ENCODE measurements around the gene ARID5B. TPM values are rescaled to one million over a fixed set of nuclear protein-coding genes. Genes with fewer than 3 reads are reported as not detected.

Gene ARID5B
- total and polyA plus RNA-seq, 2 donors (not counting 3 experiments of a cell fraction or from before 2014, with no cell fraction given), result 5.6 to 8.9 TPM

DNA sequence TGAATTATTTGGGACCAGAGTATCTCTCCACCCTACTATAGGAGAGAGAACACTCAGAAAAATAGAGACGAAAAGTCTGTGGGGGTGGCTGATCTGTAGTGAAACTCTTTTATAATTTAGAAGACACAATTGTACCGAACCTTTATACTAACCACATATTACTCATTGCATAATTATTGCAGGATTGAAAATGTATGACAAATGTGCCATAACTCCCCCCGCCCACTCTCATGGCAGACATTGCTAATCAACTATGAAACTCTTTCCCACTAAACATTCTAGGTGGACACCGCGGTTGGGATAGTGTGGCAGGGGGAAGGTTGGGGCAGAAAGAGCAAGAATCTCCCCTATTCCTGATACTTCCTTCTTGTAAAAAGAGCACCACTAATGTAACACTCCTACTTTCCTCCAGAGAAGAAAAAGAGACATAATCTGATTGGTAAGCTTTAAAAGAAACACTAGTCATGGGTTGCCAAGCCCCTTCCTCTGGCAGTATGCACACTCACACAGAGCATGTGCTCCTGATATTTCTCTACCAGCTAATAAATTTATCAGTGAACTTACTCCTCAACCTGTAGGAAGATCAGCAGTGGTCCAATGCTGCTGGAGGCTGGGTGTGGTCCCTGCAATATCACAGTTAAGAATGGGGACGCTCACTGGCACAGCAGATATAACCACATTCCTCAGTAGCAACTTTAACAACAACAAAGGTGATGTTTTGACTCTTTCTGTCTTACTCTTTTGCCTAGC lies 18.7 kb upstream of the ARID5B start:
- Histone ChIP-seq H3K4me2 (ENCODE audit: insufficient read depth, low read length) (no peak overlapping the region), H3K9ac (replicated peaks; ENCODE audit: extremely low read depth, insufficient read depth, low read length) (no peak overlapping the region), H3K27ac (ENCODE audit: insufficient read depth, low read depth, low read length) (no peak overlapping the region), H3K4me3 (replicated peaks in 1 of 3; ENCODE audit: insufficient read depth in 1 of 3, low read depth in 1 of 3, low read length in 3 of 3) (no peak overlapping the region), H3K79me2 (ENCODE audit: control insufficient read depth, insufficient read depth, low read length) (no peaks in the 10 kb centered on the region), H4K20me1 (replicated peaks; ENCODE audit: control insufficient read depth, extremely low read depth, insufficient read depth, low read length) (no peaks in the 10 kb centered on the region), H3K27me3 (ENCODE audit: control insufficient read depth in 2 of 2, insufficient read depth in 2 of 2, low read length in 2 of 2) (peaks cover 4 to 8% of the 10 kb centered on the region in 2 experiments), H2AFZ (ENCODE audit: low read depth, low read length) (no peak overlapping the region), H3K9me3 (replicated peaks; ENCODE audit: control insufficient read depth, insufficient read depth, low read length) (no peaks in the 10 kb centered on the region), H3K4me1 (ENCODE audit: control insufficient read depth, extremely low read depth, insufficient read depth, low read length) (no peaks in the 10 kb centered on the region), H3K36me3 (ENCODE audit: control insufficient read depth in 2 of 2, extremely low read depth in 1 of 2, insufficient read depth in 2 of 2, low read length in 2 of 2) (no peaks in the 10 kb centered on the region), H3K9me1 (replicated peaks; ENCODE audit: control insufficient read depth, extremely low read depth, insufficient read depth, low read length) (no peaks in the 10 kb centered on the region)
- no peak for TF ChIP-seq POLR2A (IDR thresholded peaks at IDR 0.05; ENCODE audit: low read depth, low read length)
- TF ChIP-seq JUN (IDR thresholded peaks at IDR 0.05; ENCODE audit: borderline replicate concordance, insufficient read depth, insufficient read length, low read depth), result no peak
- TF ChIP-seq POLR2AphosphoS5 (IDR thresholded peaks at IDR 0.05; ENCODE audit: insufficient read depth, low read depth, low read length), result no peak
- no peak for TF ChIP-seq EZH2 (IDR thresholded peaks at IDR 0.05; ENCODE audit: borderline replicate concordance, low read depth, low read length, severe bottlenecking)
- TF ChIP-seq CTCF (IDR thresholded peaks at IDR 0.05; ENCODE audit: extremely low read depth in 1 of 2, insufficient read depth in 1 of 2, low read depth in 1 of 2, low read length in 2 of 2), result no peak
- no TSS peak for BruUV-seq (replicated peaks)
- DNase-seq (ENCODE audit: low read depth, low spot score) (no peak), FAIRE-seq (no peak)
- dilution Hi-C loops (cut with MboI; ENCODE audit: extremely low pct_ligation_motif_present, low sequenced_read_pairs), result no loop called here
- intact Hi-C loops (cut with micrococcal nuclease), result loop anchor here (5.0 kb wide), 1 partner anchor 130 kb away; no protein-coding TSS in a partner anchor
- POLR2A ChIA-PET, result no interaction called here
- CTCF ChIA-PET, result interaction anchor here (0.9 to 1.4 kb wide), 3 partner anchors 14 to 132 kb away, joined by 3 to 5 read pairs (median 3); no protein-coding TSS in a partner anchor

Data from endothelial cell of umbilical vein (primary cell).